ENCODE data around the gene ZCCHC7.
A peak's percentile ranks its signal among the peaks of the same experiment; 100 is the strongest.
"Not testable (repeated sequence)": the region's sequence is repeated elsewhere in the genome, so short reads cannot be mapped to it uniquely, and the experiment has no call there.

The ZCCHC7 gene

DNA sequence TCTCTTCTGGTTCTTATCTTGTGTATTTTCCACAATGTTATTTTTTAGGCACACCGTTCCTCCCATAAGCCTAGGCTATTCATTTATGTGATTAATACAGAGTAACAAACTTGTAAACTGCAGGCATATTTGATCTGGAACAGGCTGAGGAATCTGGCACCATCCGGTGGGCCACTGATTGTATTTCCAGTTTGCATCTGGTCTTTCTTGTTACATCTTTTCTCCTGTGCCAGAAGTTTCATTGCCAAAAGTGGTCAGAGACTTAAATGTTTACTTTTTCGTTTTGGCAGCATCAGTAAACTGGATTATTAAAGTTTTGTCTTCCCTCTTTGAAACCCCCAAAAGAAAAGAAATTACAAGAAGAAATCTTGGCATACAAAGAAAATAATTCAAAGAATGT is 17.9 kb upstream of the ZCCHC7 start:
- no peak for DNase-seq
- Mint-ChIP-seq H3K36me3 (ENCODE audit: low read depth) (no peaks in the 10 kb centered on the region), H3K4me1 (peaks cover 15% of the 10 kb centered on the region), H3K4me3 (no peak overlapping the region), H3K27me3 (no peaks in the 10 kb centered on the region), H3K27ac (no peak overlapping the region), H3K9me3 (no peaks in the 10 kb centered on the region)
- ATAC-seq, result no peak

DNA sequence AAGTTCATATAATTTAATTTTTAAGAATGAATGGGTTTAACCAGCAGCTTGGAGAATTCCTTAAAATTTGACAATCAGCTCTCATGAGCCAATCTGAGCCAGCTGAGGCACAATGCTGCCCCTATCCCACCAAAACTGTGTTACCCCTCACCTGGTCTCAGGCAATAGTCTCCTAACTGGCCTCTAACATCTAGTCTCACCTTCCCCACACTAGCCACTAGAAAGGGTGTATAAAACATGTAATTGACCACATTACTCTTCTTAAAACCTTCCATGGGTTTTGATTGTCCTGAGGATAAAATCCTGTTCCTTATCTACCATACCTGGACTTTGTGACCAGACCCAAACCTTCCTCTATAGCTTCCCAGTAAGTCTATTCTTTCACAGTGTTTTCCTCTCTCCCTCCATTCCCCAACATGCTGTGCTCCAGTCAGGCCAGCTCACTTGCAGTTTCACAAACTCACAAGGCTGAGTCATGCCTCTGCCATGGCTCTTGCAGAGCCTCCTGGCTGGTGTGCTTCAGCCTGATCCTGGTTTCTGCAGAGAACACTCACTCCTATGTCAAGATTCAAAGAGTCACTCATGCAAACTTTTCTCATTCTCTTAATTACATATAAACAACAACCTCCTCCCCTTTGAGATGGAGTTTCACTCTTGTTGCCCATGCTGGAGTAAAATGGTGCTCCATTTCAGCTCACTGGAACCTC is 16.0 kb upstream of the ZCCHC7 start:
- Mint-ChIP-seq H3K36me3 (ENCODE audit: low read depth) (no peaks in the 10 kb centered on the region), H3K4me3 (no peak overlapping the region), H3K4me1 (peaks cover 21% of the 10 kb centered on the region), H3K27me3 (no peaks in the 10 kb centered on the region), H3K9me3 (peaks cover 6% of the 10 kb centered on the region), H3K27ac (no peak overlapping the region)
- DNase-seq (peak; percentile 8), ATAC-seq (peak; percentile 79)

DNA sequence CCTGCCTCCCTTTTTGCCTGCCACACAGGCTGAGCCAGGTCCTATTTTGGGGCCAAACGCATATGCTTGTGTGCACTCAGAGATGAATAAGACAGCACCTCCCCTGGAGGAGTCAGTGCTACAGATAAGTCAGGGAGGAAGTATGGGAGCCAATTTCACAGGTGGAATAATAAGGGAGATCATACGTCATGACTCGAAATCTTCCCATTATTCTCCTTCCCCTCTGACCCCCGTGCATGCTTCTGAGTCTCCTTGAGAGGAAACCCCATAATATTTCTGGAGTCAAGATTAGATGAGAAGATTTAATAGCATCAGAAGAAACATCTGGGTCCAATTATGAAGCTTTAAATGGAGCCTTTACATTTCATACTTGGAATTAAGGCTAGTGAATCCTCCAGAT is 15.1 kb upstream of the ZCCHC7 start:
- no peak overlapping the region for H3K27ac Mint-ChIP-seq
- peaks cover 21% of the 10 kb centered on the region for H3K4me1 Mint-ChIP-seq
- H3K4me3 Mint-ChIP-seq, result no peak overlapping the region

DNA sequence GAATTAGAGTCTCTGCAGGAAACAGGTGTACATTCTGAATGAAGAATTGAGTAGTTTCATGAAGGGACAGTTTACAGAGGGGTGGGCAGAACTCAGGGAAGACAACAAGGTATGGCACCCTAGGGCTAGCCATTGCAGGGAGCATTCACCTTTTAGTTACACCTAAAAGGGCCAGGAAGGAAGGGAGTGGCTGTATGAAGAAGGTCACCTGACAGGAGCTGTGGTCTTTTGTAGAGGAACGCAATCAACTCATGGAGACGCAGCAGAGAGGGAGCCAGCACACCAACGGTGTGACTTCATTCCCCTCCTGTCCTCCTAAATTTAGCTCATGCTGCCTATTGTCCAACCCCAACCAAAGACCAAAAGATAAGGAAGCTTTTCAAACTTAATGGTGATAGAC is 12.7 kb upstream of the ZCCHC7 start:
- H3K27ac Mint-ChIP-seq, result no peak overlapping the region

More for the DNA sequence above, 15.1 kb upstream of the ZCCHC7 start:
- no peaks in the 10 kb centered on the region for H3K27me3 Mint-ChIP-seq
- H3K36me3 Mint-ChIP-seq (ENCODE audit: low read depth), result no peaks in the 10 kb centered on the region
- H3K9me3 Mint-ChIP-seq, result peaks cover 6% of the 10 kb centered on the region
- ATAC-seq (no peak), DNase-seq (no peak)

DNA sequence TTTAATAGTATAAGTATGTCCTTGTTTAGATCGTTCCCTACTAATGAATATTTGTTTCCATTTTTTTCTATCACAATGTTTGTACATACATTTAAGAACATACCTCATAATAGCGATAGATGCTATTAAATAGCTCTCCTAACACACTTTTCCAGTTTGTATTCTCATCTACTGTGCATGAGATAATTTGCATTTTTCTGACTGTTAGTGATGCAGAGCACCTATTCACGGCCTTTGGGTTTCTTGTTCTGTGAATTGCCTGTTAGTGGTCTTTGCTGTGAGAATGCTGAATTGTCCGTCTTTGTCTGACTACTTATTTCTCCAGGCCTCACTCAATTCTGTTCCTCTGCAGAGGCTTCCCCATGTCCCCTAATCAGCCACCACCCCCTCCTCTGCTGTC is 5.9 kb upstream of the ZCCHC7 start:
- not testable (repeated sequence) for H3K27me3 Mint-ChIP-seq; ATAC-seq; H3K4me3 Mint-ChIP-seq; H3K36me3 Mint-ChIP-seq (ENCODE audit: low read depth); H3K27ac Mint-ChIP-seq; H3K9me3 Mint-ChIP-seq; DNase-seq; H3K4me1 Mint-ChIP-seq

More for the DNA sequence above, 12.7 kb upstream of the ZCCHC7 start:
- Mint-ChIP-seq H3K36me3 (ENCODE audit: low read depth) (no peaks in the 10 kb centered on the region), H3K27me3 (no peaks in the 10 kb centered on the region), H3K4me3 (no peak overlapping the region), H3K4me1 (peaks cover 21% of the 10 kb centered on the region), H3K9me3 (peaks cover 6% of the 10 kb centered on the region)
- ATAC-seq (no peak), DNase-seq (no peak)

DNA sequence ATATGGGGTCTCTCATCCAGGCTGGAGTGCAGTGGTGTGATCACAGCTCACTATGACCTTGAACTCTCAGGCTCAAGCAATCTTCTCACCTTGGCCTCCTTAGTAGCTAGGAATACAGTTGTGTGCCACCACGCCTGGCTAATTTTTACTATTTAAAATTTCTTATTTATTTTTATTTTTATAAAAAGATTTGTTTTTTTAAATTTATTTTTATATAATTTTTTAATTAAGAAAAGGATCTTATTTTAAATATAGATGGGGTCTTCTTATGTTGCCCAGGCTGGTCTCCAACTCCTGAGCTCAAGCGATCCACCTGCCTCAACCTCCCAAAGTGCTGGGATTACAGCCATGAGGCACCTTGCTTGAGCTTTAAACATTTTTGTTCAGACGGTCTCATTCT is 2.4 kb upstream of the ZCCHC7 start:
- Mint-ChIP-seq H3K36me3 (ENCODE audit: low read depth) (peaks cover 9% of the 10 kb centered on the region), H3K4me1 (peaks cover 26% of the 10 kb centered on the region), H3K4me3 (no peak overlapping the region), H3K27ac (no peak overlapping the region), H3K9me3 (peaks cover 6% of the 10 kb centered on the region), H3K27me3 (no peaks in the 10 kb centered on the region)
- ATAC-seq, result no peak
- DNase-seq, result no peak

DNA sequence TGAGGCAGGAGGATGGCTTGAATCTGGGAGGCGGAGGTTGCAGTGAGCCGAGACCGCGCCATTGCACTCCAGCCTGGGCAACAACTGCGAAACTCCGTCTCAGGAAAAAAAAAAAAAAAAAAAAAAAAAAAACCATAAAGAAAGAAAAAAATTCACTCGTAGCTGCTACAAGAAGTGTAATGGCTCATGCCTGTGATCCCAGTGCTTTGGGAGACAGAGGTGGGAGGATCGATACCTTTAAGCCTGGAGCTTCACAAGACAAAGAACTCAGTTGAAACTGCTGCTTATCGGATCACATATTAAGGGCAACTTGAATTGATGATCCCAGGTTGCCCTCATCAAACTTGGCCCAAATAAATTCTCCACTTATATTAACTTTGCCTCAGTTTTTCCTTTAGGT is 1.0 kb upstream of the ZCCHC7 start:
- Mint-ChIP-seq H3K27me3 (no peaks in the 10 kb centered on the region), H3K4me3 (peak overlapping the region; percentile 87), H3K36me3 (ENCODE audit: low read depth) (peaks cover 16% of the 10 kb centered on the region), H3K9me3 (peaks cover 6% of the 10 kb centered on the region), H3K27ac (no peak overlapping the region), H3K4me1 (peaks cover 37% of the 10 kb centered on the region)
- no peak for ATAC-seq
- no peak for DNase-seq

DNA sequence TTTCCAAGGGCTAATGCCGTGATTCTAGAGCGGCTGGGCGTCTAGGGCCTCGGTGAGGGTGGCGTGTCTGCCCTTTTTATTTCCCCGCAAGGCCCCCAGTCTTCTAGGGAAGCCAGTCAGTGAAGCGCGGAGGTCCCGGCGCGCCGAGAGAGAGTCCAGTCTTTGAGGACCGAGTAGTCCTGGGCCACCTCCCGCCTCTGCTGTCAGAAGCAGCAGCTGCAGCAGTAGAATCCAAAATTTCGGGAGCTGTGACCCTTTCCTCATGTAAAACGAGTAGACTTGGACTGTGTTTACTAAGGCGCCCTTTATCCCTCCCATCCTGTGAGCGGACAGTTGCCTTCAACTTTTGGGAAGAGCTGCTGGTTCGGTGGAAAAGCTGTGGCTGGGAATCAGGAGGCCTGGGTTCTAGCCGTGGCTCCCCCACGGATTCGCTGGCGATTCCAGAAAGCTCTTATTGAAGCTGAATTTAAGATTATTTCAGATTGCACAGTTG is 515 bp downstream of the ZCCHC7 start:
- peaks cover 39% of the 10 kb centered on the region for H3K4me1 Mint-ChIP-seq
- peak; percentile 30 for DNase-seq
- not testable (repeated sequence) for H3K27me3 Mint-ChIP-seq

DNA sequence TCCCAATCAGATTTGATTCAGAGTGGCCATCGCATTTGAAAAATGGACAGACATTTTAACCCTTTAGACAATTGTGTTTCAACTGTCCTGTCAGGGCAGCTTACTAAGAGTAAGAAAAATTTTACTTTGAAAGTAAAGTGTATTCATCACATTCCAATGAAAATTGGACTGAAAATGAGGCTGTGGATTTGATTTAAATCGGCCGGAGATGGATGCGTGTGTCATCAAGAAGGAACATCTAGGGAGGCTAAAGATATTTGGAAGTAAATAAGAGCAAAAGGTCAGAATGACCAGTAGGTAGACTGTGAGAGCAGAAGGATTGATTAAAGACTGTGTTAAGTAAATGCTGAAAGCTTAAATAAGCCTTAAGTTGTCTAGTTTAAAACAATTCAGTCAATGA is 1.5 kb downstream of the ZCCHC7 start:
- H3K4me1 Mint-ChIP-seq, result peaks cover 39% of the 10 kb centered on the region
- peaks cover 6% of the 10 kb centered on the region for H3K9me3 Mint-ChIP-seq
- no peaks in the 10 kb centered on the region for H3K27me3 Mint-ChIP-seq
- ATAC-seq (no peak), DNase-seq (no peak)
- peak overlapping the region; percentile 96 for H3K27ac Mint-ChIP-seq
- peak overlapping the region; percentile 87 for H3K4me3 Mint-ChIP-seq
- H3K36me3 Mint-ChIP-seq (ENCODE audit: low read depth), result peaks cover 19% of the 10 kb centered on the region

More for the DNA sequence above, 515 bp downstream of the ZCCHC7 start:
- Mint-ChIP-seq H3K27ac (peak overlapping the region; percentile 96), H3K4me3 (peak overlapping the region; percentile 87), H3K36me3 (ENCODE audit: low read depth) (peaks cover 18% of the 10 kb centered on the region)
- ATAC-seq, result peak; percentile 21
- not testable (repeated sequence) for H3K9me3 Mint-ChIP-seq

DNA sequence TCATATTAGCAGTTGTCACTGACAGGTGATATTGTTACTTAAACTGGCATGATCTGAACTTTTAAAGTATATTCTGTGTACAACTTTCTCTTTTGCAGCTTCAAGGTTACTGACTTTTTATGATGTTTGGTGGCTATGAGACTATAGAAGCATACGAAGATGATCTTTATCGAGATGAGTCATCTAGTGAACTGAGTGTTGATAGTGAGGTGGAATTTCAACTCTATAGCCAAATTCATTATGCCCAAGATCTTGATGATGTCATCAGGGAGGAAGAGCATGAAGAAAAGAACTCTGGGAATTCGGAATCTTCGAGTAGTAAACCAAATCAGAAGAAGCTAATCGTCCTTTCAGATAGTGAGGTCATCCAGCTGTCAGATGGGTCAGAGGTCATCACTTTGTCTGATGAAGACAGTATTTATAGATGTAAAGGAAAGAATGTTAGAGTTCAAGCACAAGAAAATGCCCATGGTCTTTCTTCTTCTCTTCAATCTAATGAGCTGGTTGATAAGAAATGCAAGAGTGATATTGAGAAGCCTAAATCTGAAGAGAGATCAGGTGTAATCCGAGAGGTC is 5.9 kb downstream of the ZCCHC7 start:
- peaks cover 32% of the 10 kb centered on the region for H3K4me1 Mint-ChIP-seq
- ATAC-seq, result no peak
- no peaks in the 10 kb centered on the region for H3K9me3 Mint-ChIP-seq
- no peak for DNase-seq
- H3K27me3 Mint-ChIP-seq, result no peaks in the 10 kb centered on the region
- H3K36me3 Mint-ChIP-seq (ENCODE audit: low read depth), result peaks cover 27% of the 10 kb centered on the region
- no peak overlapping the region for H3K27ac Mint-ChIP-seq
- H3K4me3 Mint-ChIP-seq, result no peak overlapping the region

DNA sequence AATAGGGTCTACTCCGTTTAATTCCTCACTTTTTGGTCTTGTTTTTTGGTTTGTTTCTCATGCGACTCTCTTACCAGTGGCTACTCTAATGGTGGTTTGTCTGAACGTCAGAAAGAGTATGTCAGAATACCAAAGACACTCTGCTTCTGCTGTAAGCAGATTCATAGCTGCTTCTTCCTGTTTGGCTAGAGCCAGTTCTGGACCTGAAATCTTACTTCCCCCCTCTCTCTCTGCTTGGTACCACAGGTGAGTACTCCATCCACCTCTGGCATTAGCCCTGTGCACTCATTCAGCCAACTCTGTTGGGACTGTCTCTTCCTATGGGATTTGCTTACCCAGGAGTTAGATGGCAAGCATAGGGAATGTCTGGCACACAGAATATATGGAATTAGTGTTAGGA is 6.6 kb downstream of the ZCCHC7 start:
- H3K27ac Mint-ChIP-seq, result no peak overlapping the region
- H3K9me3 Mint-ChIP-seq, result no peaks in the 10 kb centered on the region
- H3K4me1 Mint-ChIP-seq, result peaks cover 24% of the 10 kb centered on the region
- peaks cover 27% of the 10 kb centered on the region for H3K36me3 Mint-ChIP-seq (ENCODE audit: low read depth)
- H3K4me3 Mint-ChIP-seq, result no peak overlapping the region
- ATAC-seq (no peak), DNase-seq (no peak)
- no peaks in the 10 kb centered on the region for H3K27me3 Mint-ChIP-seq

DNA sequence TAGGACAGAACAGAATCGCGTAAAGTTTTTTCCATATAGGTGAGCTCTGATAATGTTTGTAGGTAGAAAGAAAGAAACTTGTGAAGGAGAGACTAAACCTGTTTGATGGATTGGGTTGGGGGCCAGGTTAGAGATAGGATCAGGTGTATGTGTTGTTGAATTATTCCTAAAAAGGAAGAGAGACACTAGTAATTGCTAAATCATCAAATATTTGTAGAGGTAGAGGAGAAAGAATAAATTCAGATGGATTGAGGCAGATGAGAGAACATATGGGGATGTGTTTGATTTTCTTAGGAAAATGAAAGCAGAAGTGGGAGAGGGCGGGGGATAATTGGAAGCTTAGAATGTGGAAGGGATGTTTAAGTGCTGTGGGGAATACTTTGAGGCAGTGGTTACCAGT is 7.7 kb downstream of the ZCCHC7 start:
- DNase-seq (no peak), ATAC-seq (no peak)
- H3K4me1 Mint-ChIP-seq, result peaks cover 15% of the 10 kb centered on the region
- no peaks in the 10 kb centered on the region for H3K27me3 Mint-ChIP-seq
- H3K4me3 Mint-ChIP-seq, result no peak overlapping the region
- H3K27ac Mint-ChIP-seq, result no peak overlapping the region
- H3K9me3 Mint-ChIP-seq, result no peaks in the 10 kb centered on the region
- peaks cover 36% of the 10 kb centered on the region for H3K36me3 Mint-ChIP-seq (ENCODE audit: low read depth)

DNA sequence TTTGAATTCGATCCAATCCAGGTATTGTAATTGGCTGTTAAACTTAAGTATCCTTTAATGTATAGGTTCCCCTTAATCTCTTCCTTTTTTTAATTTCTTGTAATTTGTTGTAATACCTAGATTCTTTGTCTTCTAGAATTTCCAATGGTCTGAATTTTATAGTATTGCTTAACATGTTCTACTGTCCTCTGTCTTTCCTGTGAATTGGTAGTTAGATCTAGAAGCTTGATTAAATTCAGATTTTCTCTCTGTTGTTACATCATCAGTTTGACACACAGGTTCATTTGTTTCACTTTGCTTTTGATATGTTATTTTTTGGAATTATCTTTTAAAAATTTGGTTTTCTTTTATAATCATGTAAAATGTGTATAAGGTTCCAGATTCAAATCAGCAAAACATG is 13.8 kb downstream of the ZCCHC7 start:
- no peak for DNase-seq
- Mint-ChIP-seq H3K27ac (no peak overlapping the region), H3K36me3 (ENCODE audit: low read depth) (peaks cover 48% of the 10 kb centered on the region), H3K9me3 (no peaks in the 10 kb centered on the region), H3K27me3 (no peaks in the 10 kb centered on the region), H3K4me1 (peaks cover 33% of the 10 kb centered on the region), H3K4me3 (no peak overlapping the region)
- ATAC-seq, result no peak

DNA sequence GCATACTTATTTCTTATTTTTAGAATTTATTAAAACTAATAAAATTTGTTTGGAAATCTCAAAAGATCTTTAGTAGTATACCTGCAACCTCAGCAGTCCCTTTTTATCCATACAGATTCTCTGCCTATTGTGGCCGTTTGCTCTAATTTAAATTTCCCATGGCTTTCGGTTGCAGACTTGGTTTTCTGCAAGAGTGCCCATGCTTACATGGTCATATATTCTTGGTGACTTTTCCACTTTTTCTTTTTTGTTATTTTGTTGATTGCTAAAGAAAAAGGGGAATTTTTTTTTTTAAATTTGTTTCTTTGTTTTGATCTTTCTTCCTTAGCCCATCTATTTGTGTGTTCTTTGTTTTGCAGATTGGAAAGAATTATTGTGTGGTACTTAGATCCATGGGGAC is 20.6 kb downstream of the ZCCHC7 start:
- Mint-ChIP-seq H3K27ac (no peak overlapping the region), H3K27me3 (no peaks in the 10 kb centered on the region), H3K4me3 (no peak overlapping the region), H3K36me3 (ENCODE audit: low read depth) (peaks cover 30% of the 10 kb centered on the region), H3K9me3 (no peaks in the 10 kb centered on the region), H3K4me1 (peaks cover 65% of the 10 kb centered on the region)
- ATAC-seq, result no peak
- no peak for DNase-seq

DNA sequence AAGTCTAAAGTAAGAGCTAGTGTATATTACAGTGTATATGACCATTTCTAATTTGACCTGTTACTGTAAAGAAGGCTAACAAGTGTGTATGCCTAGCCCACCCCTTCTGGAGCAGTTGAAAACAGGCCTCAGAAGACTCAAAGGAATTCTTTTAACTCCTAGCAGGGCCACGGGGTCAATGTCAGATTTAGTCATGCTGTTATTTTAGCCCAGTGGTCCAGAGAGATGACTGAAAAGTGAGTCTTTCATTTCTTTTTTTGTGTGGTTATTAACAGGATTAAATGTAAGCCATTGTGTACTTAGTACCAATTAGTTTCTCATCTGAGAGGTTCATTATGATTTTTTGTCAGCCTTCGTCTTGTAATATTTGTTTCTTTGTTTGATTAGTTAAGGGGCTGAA is 24.4 kb downstream of the ZCCHC7 start:
- H3K27me3 Mint-ChIP-seq, result no peaks in the 10 kb centered on the region
- DNase-seq (no peak), ATAC-seq (no peak)
- H3K36me3 Mint-ChIP-seq (ENCODE audit: low read depth), result peaks cover 36% of the 10 kb centered on the region
- H3K9me3 Mint-ChIP-seq, result no peaks in the 10 kb centered on the region
- peak overlapping the region; percentile 20 for H3K27ac Mint-ChIP-seq
- no peak overlapping the region for H3K4me3 Mint-ChIP-seq
- H3K4me1 Mint-ChIP-seq, result peaks cover 61% of the 10 kb centered on the region
